Measurements from ENCODE around the gene MECP2. TPM values are rescaled to one million over a fixed set of nuclear protein-coding genes. Genes with fewer than 3 reads are reported as not detected.
A peak's percentile ranks its signal among the peaks of the same experiment; 100 is the strongest.

MECP2 gene
- polyA plus RNA-seq, 2 of the 4 experiments (the other 2 are of a cell fraction), result 17.7 to 19.2 TPM

GRCh38 chrX:154020536-154021115 is 76.9 kb downstream of the MECP2 start:
- DNase-seq (ENCODE audit: low read depth in 1 of 2, low spot score in 1 of 2) (peak in 1 of 2 experiments; percentile 16), FAIRE-seq (peak; percentile 79)
- CTCF ChIA-PET, result interaction anchor here (0.6 to 3.0 kb wide), 5 partner anchors 9 to 296 kb away, joined by 3 to 13 read pairs (median 5); no protein-coding TSS in a partner anchor

GRCh38 chrX:154019633-154020528 is 77.6 kb downstream of the MECP2 start, which contains the start of gene IRAK1:
Gene IRAK1, minus strand, starts transcription at chrX:154019902. Its CDS starts 90 bp downstream, at chrX:154019812.
- no peak for FAIRE-seq
- CTCF ChIA-PET, result interaction anchor here (0.6 to 3.5 kb wide), 7 partner anchors 10 to 296 kb away, joined by 3 to 13 read pairs (median 6); no protein-coding TSS in a partner anchor
- peak within 1 kb of the TSS; percentile 63 for H3K4me3 ChIP-seq

More at GRCh38 chrX:154020536-154021115, 76.9 kb downstream of the MECP2 start:
- no peak for TF ChIP-seq JUNB (IDR thresholded peaks at IDR 0.05)
- no peak for TF ChIP-seq HOXB5 (CRISPR knock-in tag; IDR thresholded peaks at IDR 0.05)
- TF ChIP-seq BHLHE40 (IDR thresholded peaks at IDR 0.05; ENCODE audit: low read depth, low read length), result no peak
- no peak for TF ChIP-seq E2F6 (IDR thresholded peaks at IDR 0.05; ENCODE audit: borderline replicate concordance, low read depth)
- TF ChIP-seq ELK1 (IDR thresholded peaks at IDR 0.05; ENCODE audit: low read depth, low read length), result no peak
- no peak for TF ChIP-seq HDAC2 (IDR thresholded peaks at IDR 0.05)
- no peak for TF ChIP-seq SMC3 (IDR thresholded peaks at IDR 0.05)
- no peak for TF ChIP-seq PHF8 (IDR thresholded peaks at IDR 0.05; ENCODE audit: borderline replicate concordance, low read depth)
- TF ChIP-seq MAX (IDR thresholded peaks at IDR 0.05), result no peak
- TF ChIP-seq CBX2 (IDR thresholded peaks at IDR 0.05; ENCODE audit: borderline replicate concordance, low read depth), result no peak
- no peak for TF ChIP-seq RCOR1 (IDR thresholded peaks at IDR 0.05; ENCODE audit: low read depth, low read length)
- no peak for TF ChIP-seq GATA3 (IDR thresholded peaks at IDR 0.05; ENCODE audit: borderline replicate concordance)
- no peak for TF ChIP-seq KDM5A (IDR thresholded peaks at IDR 0.05)
- no peak for TF ChIP-seq EHMT2 (IDR thresholded peaks at IDR 0.05; ENCODE audit: low read depth)
- no peak for TF ChIP-seq JUN (IDR thresholded peaks at IDR 0.05)
- no peak for TF ChIP-seq SREBF2 (IDR thresholded peaks at IDR 0.05)
- TF ChIP-seq FOSL2 (IDR thresholded peaks at IDR 0.05), result no peak
- no peak for TF ChIP-seq FOSL2 (CRISPR knock-in tag; IDR thresholded peaks at IDR 0.05)
- TF ChIP-seq EP300 (IDR thresholded peaks at IDR 0.05), result no peak
- no peak for TF ChIP-seq BCL3 (IDR thresholded peaks at IDR 0.05)
- Histone ChIP-seq H3K9me3 (no peaks in the 10 kb centered on the region), H3K4me1 (peaks cover 17% of the 10 kb centered on the region), H3K4me2 (peak overlapping the region; percentile 81), H3K27ac (peak overlapping the region; percentile 99), H3K4me3 (peak overlapping the region; percentile 63)
- 54% methylated on average over 8 of the region's 9 CpGs for WGBS (ENCODE audit: missing lambda C conversion rate)
- peak; percentile 4 to 7; a peak in 3 of 6 replicates for ATAC-seq
- POLR2A ChIA-PET, result interaction anchor here (0.6 to 1.9 kb wide), 3 partner anchors 20 to 98 kb away, joined by 3 to 11 read pairs (median 3); no protein-coding TSS in a partner anchor

More at GRCh38 chrX:154019633-154020528, 77.6 kb downstream of the MECP2 start, which contains the start of gene IRAK1:
- DNase-seq (ENCODE audit: low read depth in 1 of 2, low spot score in 1 of 2) (peak; percentile 47 to 60), ATAC-seq (peak; percentile 72 to 84)
- POLR2A ChIA-PET, result interaction anchor here (0.6 to 1.9 kb wide), 3 partner anchors 26 to 99 kb away, joined by 3 to 11 read pairs (median 3); no protein-coding TSS in a partner anchor
- TF ChIP-seq JUN (IDR thresholded peaks at IDR 0.05), result peak in 1 of 2 experiments; percentile 79; a peak in 4 of 5 replicates
- no peak for TF ChIP-seq HDAC2 (IDR thresholded peaks at IDR 0.05)
- TF ChIP-seq EHF (CRISPR knock-in tag; IDR thresholded peaks at IDR 0.05), result no peak
- peak; percentile 83 for TF ChIP-seq BCL3 (IDR thresholded peaks at IDR 0.05)
- no peak for TF ChIP-seq TFCP2L1 (CRISPR knock-in tag; IDR thresholded peaks at IDR 0.05)
- TF ChIP-seq PHF8 (IDR thresholded peaks at IDR 0.05; ENCODE audit: borderline replicate concordance, low read depth), result peak; percentile 29; the same call in 1 of the 2 replicates
- TF ChIP-seq POLR2A (IDR thresholded peaks at IDR 0.05; ENCODE audit: low read length), result peak; percentile 63
- no peak for TF ChIP-seq EP300 (IDR thresholded peaks at IDR 0.05)
- peak; percentile 31; the same call in 1 of the 3 replicates for TF ChIP-seq SMC3 (IDR thresholded peaks at IDR 0.05)
- peak; percentile 31; the same call in 2 of the 3 replicates for TF ChIP-seq CTCF (IDR thresholded peaks at IDR 0.05)
- TF ChIP-seq NR3C1 (IDR thresholded peaks at IDR 0.05), result no peak
- no peak for TF ChIP-seq FOSL2 (IDR thresholded peaks at IDR 0.05)
- peak; percentile 54 for TF ChIP-seq FOSL2 (CRISPR knock-in tag; IDR thresholded peaks at IDR 0.05)
- TF ChIP-seq MYC (IDR thresholded peaks at IDR 0.05; ENCODE audit: borderline replicate concordance, low read length), result peak; percentile 94
- H3K9me3 ChIP-seq, result no peaks in the 10 kb centered on the region
- H3K4me1 ChIP-seq, result peaks cover 17% of the 10 kb centered on the region
- 11% methylated on average over 7 of the region's 99 CpGs for WGBS (ENCODE audit: missing lambda C conversion rate)
- peak within 1 kb of the TSS; percentile 81 for H3K4me2 ChIP-seq
- H3K27ac ChIP-seq, result peak within 1 kb of the TSS; percentile 99
